CD4-positive, alpha-beta T cell treated with Interleukin-6 at 100 ng/mL for 8 hours (primary cell): ENCODE measurements around the gene CCDC146.
"Not testable (repeated sequence)": the region's sequence is repeated elsewhere in the genome, so short reads cannot be mapped to it uniquely, and the experiment has no call there.

Experiments used
- DNase-seq: peaks from one replicate; pipeline ENCODE4 v3.0.0-alpha.2; 2020; ENCODE audit warnings: mixed read lengths, low spot score

The CCDC146 gene

GRCh38 chr7:77202481-77202976 lies 80.1 kb downstream of the CCDC146 start:
- DNase-seq, result no peak

GRCh38 chr7:77205706-77206105 lies 83.3 kb downstream of the CCDC146 start:
- no peak for DNase-seq

GRCh38 chr7:77208416-77208815 lies 86.0 kb downstream of the CCDC146 start:
- DNase-seq, result no peak

GRCh38 chr7:77209479-77210139 lies 87.2 kb downstream of the CCDC146 start:
- DNase-seq, result no peak

- DNase-seq, result no peak
These were observed 93.9 kb downstream of the CCDC146 start for GRCh38 chr7:77216181-77216845.

- DNase-seq, result no peak
These were observed 95.2 kb downstream of the CCDC146 start for GRCh38 chr7:77217474-77218185.

GRCh38 chr7:77219701-77220331 lies 97.4 kb downstream of the CCDC146 start:
- not testable (repeated sequence) for DNase-seq

GRCh38 chr7:77222065-77222464 lies 99.7 kb downstream of the CCDC146 start:
- no peak for DNase-seq

- no peak for DNase-seq
These were observed 100.4 kb downstream of the CCDC146 start for GRCh38 chr7:77222819-77223218.

- DNase-seq, result no peak
These were observed 100.8 kb downstream of the CCDC146 start for GRCh38 chr7:77223261-77223660.

- no peak for DNase-seq
These were observed 104.0 kb downstream of the CCDC146 start for GRCh38 chr7:77226357-77226839.

- DNase-seq, result not testable (repeated sequence)
These were observed 106.4 kb downstream of the CCDC146 start for GRCh38 chr7:77228795-77229194.

- DNase-seq, result no peak
These were observed 110.1 kb downstream of the CCDC146 start for GRCh38 chr7:77232467-77232866.

- DNase-seq, result no peak
These were observed 112.9 kb downstream of the CCDC146 start for GRCh38 chr7:77235276-77235675.

GRCh38 chr7:77238703-77239136 lies 116.3 kb downstream of the CCDC146 start:
- DNase-seq, result no peak

- no peak for DNase-seq
These were observed 117.1 kb downstream of the CCDC146 start for GRCh38 chr7:77239471-77239870.

- DNase-seq, result no peak
These were observed 119.7 kb downstream of the CCDC146 start for GRCh38 chr7:77242068-77242467.

GRCh38 chr7:77242554-77242953 lies 120.1 kb downstream of the CCDC146 start:
- DNase-seq, result no peak

GRCh38 chr7:77244222-77244934 lies 122.0 kb downstream of the CCDC146 start:
- DNase-seq, result no peak

GRCh38 chr7:77245015-77245755 lies 122.8 kb downstream of the CCDC146 start:
- no peak for DNase-seq
